DOHH2 (cell line): ENCODE measurements around the gene FGD6.

Source experiments
- CTCF ChIP-seq: fragments of 200-600 bp; sonication (generic); IDR thresholded peaks from one replicate; pipeline ENCODE4 v1.5.1; 2014; ENCODE audit warnings: antibody characterized with exemption, mild to moderate bottlenecking, low read depth, low read length; ENCODE audit not compliant: poor library complexity, severe bottlenecking
- EZH2phosphoT487 ChIP-seq: fragments of 200-600 bp; sonication (generic); IDR thresholded peaks from 2 replicates; pipeline ENCODE4 v1.6.1; 2017; ENCODE audit warnings: borderline replicate concordance, mild to moderate bottlenecking, antibody characterized with exemption, low read length, moderate library complexity, mixed read lengths

DNA sequence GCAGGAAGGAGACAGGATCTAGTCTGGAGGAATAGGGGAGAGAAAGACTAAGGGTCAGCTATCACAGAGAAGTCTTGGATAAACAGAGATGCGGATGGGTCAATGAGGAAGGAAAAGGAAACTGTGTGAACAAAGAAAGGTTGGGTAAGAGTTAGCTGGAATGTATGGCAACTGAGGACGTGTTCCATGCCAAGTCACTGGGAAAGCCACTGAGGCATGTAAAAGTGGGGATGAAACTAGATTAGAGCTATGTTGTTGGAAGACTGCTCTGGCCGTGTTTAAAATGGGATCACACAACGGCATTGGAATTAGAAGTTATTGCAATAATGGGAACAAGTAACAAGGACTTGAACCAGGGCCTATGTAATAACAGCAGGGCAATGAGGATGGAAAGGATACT lies 139.9 kb downstream of the FGD6 start:
- TF ChIP-seq CTCF (no peak), EZH2phosphoT487 (no peak)
